ENCODE data around the gene CMTM5.

DNA sequence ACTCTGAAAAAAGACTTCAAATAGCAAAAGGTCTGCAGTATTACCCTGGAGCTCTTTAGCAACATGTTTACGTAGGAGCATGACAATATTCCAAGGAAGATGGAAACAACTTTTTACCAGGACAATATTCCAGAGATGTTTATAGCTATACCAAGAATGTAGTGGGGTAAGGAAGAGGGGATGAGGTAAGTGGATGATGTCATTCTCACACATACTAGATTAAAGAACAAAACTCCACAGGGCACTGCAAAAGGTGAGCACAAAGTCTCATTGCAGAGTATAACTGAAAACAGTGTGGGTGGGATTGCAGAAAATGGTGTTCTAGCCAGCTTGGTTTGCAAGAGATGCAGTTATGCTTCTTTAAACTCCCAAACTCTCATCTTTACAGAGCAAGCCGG lies 8.4 kb downstream of the CMTM5 start:
- TF ChIP-seq, protein P1, sequence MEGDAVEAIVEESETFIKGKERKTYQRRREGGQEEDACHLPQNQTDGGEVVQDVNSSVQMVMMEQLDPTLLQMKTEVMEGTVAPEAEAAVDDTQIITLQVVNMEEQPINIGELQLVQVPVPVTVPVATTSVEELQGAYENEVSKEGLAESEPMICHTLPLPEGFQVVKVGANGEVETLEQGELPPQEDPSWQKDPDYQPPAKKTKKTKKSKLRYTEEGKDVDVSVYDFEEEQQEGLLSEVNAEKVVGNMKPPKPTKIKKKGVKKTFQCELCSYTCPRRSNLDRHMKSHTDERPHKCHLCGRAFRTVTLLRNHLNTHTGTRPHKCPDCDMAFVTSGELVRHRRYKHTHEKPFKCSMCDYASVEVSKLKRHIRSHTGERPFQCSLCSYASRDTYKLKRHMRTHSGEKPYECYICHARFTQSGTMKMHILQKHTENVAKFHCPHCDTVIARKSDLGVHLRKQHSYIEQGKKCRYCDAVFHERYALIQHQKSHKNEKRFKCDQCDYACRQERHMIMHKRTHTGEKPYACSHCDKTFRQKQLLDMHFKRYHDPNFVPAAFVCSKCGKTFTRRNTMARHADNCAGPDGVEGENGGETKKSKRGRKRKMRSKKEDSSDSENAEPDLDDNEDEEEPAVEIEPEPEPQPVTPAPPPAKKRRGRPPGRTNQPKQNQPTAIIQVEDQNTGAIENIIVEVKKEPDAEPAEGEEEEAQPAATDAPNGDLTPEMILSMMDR (optimal IDR thresholded peaks at IDR 0.05 in 1 of 3, IDR thresholded peaks at IDR 0.05 in 1 of 3, conservative IDR thresholded peaks at IDR 0.05 in 1 of 3; ENCODE audit: extremely low read depth in 1 of 3, insufficient read depth in 2 of 3, low read length in 3 of 3): no peak
- TF ChIP-seq EZH2 (IDR thresholded peaks at IDR 0.05; ENCODE audit: low read length): no peak

All from keratinocyte (primary cell).